ENCODE results near the gene ZFPM1.

ZFPM1 gene

DNA sequence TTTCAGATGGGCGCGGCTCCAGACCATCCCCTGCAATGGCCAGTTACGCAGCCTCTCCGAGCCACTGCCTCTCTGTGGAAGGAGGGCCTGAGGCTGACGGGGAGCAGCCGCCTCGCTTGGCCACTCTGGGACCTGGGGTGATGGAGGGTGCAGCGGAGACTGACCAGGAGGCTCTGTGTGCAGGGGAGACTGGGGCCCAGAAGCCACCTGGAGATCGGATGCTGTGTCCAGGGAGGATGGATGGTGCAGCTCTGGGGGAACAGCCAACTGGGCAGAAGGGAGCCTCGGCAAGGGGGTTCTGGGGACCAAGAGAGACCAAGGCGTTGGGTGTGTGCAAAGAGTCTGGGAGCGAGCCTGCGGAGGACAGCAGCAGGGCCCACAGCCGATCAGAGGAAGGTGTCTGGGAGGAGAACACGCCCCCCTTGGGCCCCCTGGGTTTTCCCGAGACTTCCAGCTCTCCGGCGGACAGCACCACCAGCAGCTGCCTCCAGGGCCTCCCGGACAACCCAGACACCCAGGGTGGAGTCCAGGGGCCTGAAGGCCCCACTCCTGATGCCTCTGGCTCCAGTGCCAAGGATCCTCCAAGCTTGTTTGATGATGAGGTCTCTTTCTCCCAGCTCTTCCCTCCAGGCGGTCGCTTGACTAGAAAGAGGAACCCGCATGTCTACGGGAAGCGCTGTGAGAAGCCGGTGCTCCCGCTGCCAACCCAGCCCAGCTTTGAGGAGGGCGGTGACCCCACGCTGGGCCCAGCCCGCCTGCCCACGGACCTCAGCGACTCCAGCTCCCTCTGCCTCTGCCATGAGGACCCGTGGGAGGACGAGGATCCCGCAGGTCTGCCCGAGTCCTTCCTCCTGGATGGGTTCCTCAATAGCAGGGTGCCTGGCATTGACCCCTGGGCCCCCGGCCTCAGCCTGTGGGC is 17.4 kb upstream of the ZFPM1 start:
- DNase-seq, result no peak

DNA sequence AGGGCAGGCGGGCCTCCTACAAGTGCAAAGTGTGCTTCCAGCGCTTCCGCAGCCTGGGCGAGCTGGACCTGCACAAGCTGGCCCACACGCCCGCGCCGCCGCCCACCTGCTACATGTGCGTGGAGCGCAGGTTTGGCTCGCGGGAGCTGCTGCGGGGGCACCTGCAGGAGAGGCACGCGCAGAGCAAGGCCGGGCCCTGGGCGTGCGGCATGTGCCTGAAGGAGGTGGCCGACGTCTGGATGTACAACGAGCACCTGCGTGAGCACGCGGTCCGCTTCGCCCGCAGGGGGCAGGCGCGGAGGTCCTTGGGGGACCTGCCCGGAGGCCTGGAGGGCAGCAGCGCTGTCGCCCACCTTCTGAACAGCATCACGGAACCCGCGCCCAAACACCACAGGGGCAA is 16.3 kb upstream of the ZFPM1 start:
- DNase-seq, result no peak

DNA sequence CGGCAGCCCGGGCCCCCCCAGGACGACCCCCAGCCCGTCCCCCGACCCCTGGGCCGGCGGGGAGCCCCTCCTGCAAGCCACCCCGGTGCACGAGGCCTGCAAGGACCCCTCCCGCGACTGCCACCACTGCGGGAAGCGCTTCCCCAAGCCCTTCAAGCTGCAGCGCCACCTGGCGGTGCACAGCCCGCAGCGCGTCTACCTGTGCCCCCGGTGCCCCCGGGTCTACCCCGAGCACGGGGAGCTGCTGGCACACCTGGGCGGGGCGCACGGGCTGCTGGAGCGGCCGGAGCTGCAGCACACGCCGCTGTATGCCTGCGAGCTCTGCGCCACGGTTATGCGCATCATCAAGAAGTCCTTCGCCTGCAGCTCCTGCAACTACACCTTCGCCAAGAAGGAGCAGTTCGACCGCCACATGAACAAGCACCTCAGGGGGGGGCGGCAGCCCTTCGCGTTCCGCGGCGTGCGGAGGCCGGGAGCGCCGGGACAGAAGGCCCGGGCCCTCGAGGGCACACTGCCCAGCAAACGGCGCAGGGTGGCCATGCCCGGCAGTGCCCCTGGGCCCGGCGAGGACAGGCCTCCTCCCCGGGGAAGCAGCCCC is 15.6 kb upstream of the ZFPM1 start:
- DNase-seq, result no peak

DNA sequence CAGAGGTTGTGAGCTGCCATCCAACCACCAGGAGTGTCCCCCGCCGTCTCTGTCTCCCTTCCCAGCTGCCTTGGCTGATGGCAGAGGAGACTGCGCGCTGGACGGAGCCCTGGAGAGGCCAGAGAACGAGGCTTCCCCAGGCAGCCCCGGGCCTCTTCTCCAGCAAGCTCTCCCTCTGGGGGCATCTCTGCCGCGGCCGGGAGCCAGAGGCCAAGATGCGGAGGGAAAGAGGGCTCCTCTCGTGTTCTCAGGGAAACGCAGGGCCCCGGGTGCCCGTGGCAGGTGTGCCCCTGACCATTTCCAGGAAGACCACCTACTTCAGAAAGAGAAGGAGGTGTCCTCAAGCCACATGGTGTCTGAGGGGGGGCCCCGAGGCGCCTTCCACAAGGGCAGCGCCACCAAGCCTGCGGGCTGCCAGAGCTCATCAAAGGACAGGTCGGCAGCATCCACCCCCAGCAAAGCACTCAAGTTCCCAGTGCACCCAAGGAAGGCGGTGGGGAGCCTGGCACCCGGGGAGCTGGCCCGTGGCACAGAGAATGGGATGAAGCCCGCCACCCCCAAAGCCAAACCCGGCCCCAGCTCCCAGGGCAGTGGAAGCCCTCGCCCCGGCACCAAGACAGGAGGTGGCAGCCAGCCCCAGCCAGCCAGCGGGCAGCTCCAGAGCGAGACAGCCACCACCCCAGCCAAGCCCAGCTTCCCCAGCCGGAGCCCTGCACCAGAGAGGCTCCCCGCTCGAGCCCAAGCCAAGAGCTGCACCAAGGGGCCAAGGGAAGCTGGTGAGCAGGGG is 14.8 kb upstream of the ZFPM1 start:
- no peak for DNase-seq

DNA sequence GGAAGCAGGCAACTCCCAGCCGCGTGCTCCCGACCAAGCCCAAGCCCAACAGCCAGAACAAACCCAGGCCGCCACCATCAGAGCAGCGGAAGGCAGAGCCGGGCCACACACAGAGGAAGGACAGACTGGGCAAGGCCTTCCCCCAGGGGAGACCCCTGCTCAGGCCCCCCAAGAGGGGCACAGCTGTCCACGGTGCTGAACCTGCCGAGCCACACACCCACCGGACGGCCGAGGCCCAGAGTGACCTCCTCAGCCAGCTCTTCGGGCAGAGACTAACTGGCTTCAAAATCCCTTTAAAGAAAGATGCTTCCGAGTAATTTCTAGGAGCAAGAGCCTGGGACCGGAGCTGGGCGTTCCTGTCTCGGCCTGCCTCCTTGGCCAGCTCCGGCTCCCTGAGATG is 14.1 kb upstream of the ZFPM1 start:
- no peak for DNase-seq

DNA sequence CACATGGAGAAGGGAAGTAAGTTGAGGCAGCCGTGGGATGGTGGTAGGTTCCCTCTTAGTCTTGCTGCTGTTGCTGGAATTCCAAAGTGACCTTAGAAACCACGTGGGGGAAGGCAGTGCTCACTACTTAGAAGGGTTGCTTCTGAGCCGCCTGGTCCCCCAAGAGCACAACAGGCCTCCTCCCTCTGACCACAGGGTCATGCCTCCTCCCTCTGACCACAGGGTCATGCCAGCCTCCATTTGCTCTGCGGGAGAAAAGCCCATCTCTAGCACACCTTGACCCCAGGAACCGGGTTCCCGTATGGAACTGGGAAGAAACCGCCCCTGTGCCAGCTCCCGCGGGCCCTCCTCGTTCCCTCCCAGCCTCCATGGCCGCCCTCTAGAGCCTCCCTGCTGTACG is 13.4 kb upstream of the ZFPM1 start:
- DNase-seq, result no peak

DNA sequence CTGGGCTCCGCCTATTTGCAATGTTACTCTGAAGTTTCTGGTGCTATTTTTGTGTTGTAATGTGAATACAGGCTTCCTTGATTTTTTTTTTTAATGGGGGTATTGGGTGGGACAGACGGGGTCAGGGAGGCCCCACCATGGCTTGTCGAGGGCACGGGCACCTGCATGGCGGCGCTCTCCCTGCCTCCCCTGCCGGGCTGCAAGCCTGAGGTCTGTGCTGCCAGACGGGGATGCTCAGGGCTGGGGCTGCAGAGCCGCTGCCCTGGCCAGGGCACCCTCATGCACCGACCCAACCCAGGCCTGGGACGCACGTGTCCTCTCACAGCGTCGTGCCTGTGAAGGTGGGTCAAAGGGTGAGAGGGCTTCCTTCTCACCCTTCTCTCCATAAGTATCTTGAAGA is 13.0 kb upstream of the ZFPM1 start:
- DNase-seq, result no peak

DNA sequence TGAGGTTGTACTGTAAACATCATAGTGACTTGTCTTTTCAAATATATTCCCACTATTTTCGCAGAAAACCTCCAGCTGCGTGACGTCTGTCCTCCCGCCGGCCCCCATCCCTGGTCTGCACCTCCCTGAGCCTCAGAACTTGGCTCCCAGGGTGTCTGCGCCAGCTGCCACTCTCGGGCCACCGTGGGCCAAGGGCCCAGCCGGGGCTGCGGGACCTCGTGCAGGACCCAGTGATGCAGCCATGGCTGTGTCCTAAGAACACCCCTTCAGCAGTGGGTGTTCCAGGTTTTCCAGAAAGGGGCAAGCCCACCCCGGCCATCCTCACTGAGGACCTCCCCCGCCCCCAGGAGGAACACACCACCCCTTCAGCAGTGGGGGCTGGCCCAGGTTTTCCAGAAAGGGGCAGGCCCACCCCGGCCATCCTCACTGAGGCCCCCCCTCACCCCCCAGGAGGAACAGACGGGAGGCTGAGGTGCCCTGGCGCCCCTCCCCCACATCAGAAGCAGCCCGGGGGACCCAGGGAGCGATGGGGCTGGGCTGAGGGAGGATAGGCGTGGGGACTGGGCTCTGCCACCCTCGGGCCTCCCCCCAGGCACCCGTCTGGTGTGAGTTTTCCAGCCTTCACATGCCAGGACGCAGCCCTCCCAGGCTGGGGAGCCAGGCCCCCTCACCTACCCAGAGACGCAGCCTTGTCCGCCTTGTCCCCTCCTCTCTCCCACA is 12.2 kb upstream of the ZFPM1 start:
- DNase-seq, result no peak

DNA sequence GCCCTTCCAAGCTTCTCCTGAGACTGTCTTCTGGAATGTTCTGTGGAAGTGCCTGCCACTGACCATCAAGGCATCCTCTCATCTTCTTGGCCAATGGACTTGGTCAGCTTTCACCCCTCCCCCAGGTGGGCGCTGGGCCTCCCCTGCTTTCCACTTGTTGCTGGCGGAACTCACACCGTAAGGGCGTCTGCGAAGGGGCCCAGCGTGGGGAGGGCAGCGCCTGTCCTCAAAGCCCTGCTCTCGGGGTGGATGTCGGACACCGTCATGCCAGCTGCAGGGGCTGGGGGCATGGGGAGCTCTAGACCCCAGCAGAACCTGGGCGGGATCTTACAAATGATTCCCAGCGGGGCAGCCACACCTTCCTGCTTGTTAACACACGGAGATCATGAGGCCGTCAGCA is 11.6 kb upstream of the ZFPM1 start:
- no peak for DNase-seq

DNA sequence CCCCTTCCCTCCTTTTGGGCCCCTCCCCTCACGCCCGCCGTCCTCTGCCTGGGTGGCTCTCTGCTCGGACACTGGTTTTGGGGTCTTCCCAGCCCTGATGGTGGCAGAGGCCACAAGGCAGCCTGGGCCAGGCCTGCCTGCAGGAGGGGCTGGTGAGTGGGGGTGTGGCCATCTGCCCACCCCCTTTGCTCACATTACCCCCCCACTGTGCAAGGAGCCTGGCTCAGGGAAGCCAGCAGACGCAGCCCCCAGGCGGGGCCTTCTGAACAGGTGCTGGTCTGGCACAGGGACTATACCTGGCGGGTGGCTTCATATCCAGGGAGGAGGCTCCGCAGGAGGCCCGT is 10.7 kb upstream of the ZFPM1 start:
- no peak for DNase-seq

DNA sequence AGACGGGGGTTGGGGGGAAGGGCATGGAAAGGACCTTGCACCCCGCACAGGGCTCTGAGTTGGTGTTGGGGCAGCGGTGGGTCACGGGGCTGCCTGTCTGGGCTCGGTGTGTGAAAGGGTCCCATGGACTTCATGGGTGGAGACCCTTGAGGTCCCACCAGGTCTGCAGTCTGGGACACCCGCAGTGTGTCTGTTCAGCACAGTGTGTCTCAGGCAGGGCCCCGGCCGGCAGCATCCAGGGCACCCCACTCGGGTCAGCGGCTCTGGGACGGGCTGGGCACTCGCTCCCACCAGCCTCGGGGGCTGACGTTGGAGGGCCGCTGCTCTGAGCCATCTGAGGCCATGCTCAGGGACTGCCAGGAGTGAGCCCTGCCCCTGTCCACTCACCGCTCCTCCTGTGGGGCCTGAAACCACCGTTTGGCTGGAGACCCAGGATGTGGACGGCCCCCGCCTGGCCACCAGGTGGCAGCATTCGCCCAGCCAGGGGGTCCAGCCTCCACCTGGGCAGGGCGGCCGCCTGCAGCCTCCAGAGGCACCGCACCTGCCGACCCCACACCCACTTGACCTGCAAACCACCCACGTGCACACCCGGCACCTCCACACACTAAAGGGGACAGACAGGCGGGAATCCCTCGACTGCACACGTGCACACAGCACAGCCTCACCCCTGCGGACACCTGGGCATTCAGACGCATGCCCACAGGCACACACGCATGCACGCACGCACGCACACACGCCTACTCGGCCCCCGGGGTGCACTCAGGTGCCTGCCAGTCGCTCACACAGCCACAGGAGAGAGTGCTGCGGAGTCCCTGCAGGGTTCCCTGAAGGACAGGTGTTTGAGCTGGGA is 10.1 kb upstream of the ZFPM1 start:
- no peak for DNase-seq

DNA sequence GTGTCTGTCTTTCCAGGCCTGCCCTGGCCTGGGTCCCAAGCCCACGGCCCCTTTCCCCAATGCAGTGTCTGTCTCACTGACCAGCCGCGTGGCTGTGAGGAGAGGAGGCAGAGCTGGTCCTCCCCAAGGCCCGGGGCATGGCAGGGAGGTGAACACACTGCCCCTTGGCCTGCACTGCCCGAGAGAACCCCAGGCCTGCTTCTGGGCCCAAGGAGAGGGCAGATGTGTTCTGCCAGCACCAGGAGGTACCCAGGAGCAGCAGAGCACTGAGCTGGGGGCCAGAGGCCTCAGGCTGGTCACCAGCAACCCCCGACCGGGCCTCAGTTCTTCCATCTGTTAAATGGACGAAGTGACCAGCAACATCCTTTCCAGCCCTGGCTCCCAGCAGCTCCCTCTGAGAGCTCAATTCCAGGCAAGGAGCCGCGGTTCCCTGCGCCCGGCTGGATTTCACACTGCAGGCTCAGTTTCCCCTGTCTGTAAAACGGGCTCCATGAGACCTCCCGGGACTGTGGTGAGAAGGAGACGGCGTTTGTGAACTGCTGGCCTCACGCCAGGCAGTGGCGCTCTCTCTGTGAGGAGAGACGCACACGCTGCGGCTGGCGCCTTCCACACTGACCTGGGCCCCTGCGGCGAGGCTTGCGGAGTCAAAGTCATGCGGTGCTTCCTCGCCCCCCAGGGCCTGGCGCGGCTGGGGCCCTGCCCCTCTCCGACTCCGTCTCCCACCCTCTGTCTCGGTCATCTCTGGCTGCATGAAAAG is 8.1 kb upstream of the ZFPM1 start:
- no peak for DNase-seq

DNA sequence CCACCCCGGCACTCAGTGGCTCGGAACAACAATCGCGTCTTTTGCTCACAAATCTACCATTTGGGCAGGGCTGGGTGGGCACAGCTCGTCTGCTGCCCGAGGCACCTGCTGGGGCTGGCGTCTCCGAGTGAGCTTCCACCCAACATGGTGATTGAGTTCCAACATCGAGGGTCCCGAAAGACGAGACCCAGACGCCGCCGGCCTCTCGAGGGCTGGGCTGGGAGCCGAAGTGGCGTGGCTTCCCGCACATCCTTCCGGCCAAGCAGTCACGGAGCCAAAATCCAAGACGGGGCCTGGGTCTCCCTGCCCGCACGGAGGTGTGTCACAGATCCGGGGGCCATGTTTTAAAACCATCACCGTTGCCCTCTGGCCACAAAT is 7.5 kb upstream of the ZFPM1 start:
- DNase-seq, result no peak

DNA sequence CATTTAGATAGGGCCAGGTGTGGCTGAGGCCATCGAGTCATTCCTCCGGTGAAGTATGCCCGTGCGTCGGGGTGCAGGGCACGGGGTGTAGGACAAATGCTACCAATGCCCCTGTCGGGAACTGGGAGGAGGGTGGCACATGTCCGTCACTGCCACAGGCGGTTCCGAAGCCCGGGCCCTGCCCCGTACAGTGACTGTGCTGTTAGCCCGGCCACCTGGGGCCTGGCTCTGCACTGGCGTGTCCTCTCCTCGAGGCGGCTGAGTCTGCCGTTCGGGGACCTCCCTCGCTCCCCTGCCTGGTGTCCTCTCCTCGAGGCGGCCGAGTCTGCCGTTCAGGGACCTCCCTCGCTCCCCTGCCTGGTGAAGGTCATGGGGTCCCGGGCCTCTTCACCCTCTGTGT is 7.0 kb upstream of the ZFPM1 start:
- no peak for DNase-seq

DNA sequence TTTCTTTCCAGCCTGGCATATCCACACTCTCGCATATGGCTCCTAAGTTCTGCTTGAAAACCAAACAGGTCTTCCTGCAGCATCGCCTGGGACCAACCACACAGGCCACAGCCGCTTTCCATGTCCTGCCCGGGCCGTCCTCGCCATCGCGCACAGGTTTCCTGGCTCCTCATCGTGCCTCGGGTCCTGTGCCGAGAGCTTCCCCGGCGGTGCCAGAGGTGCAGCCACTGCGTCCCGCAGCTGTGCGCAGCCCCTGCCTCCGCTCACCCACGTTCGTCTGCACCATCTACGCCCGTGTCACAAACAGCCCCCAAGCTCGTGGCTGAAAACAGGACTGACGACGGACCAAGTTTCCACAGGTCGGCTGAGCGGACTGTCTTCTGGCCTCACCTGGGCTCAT is 6.3 kb upstream of the ZFPM1 start:
- DNase-seq, result no peak

DNA sequence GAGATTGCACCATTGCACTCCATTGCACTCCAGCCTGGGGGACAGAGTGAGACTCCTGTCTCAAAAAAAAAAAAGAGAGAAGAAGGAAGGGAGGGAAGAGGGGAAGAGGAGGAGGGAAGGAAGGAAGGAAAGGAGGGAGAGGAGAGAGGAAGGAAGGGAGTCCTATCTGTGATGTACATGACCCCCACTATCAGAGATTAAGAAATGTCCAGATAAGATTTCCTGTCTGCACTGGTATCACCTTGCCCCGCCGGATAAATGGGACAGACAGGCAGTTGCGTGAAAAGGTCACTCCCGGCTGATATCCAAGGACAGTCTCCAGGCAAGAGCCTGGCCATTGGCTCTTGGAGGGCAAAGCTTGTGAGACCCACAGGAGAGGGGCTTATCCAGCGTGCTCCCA is 5.2 kb upstream of the ZFPM1 start:
- no peak for DNase-seq

DNA sequence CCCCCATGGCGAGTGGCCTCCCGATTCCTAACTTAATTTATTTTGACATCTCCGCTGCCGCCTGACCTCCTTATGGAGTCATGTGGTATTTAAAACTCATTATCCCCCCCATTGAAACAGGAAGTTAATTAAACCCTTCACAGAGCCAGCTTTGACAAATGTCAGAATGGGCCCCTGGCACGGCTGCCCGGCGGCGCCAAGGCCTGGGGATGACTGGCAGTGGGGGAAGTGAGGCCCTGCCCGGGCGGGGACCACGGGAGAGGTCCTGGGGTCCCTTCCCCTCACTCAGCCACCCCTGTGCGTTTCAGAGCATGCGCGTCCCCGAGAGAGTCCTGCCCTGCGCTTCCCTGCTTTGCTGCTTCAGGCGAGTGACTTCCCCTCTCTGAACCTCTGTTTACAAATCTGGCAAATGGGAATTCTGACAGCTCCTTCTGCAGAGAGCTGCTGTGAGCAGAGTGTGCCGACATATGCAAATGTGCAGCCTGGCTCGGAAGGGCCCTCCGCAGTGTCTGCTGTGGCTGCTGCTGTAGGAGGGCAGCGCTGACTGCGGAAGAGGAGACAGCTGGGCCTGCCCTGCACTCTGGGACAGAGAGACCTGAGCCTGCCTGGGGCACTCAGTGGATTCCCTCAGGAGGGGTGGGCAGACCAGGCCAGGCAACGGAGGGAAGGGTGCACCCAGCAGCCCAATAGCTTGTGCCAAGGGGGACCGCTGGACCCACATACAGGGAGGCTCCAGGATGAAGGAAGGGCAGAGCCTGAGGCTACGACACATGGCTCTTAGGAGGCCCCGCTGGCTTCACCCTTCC is 4.4 kb upstream of the ZFPM1 start:
- no peak for DNase-seq

DNA sequence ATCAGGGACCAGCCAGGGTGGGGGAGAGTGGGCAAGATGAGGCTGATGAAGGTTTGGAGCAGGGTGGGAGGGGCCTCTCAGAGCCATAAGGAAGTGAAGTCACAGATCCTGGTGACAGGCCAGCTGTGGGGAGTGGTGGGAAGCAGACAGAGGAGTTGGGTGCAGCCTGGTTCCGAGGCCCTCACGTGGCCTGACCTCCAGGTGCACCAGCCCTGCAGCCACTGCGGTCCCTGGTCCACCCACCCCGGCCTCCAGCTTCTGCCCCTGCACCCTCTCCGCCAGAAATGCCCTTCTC is 3.9 kb upstream of the ZFPM1 start:
- no peak for DNase-seq

DNA sequence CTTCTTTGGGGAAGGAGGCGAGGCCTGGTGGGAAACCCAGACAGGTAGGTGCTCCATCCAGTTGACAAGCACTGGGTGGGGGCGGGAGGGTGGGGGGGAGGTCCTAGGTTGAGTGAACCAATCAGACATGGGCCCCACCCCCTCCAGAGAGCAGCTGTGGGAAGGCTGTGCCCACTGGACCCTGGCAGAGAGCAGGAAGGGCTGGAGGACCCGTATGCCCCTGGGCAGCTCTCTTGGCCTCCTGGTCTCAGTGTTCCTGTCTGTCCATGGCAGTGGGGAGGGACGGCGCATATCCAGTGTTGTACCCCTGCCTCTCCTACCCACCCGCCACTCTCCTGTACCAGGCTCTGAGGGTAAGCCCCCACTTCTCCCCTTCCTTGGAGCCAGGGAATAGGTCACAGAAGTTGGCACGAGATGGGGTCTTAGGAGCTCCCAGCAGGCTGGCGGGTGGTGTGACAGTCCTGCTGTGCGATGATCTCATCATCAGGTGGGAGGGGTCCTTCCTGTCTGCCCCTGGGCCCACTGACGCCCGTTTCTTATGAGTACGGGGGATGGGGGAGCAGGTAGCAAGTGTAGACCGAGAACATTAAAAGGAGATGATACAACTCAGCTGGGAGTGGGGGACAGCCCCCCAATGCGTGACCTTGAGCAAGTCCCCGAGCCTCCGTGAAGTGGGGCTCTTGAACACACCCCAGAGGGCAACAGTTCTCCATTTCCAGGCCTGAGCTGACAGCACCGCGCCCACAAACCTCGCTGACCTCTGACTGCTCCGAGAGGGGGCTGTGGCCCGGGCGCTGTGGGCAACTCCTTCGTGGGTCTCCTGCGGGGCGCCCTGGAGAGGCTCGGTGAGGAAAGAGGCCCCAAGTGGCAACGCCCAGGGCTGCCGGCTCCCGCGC is 1.2 kb upstream of the ZFPM1 start:
- no peak for DNase-seq
